Measurements from ENCODE around the gene ENDOU. TPM values are rescaled to one million over a fixed set of nuclear protein-coding genes. Genes with fewer than 3 reads are reported as not detected.

Gene ENDOU
- total RNA-seq, 1 experiment from 2014 or later, result not detected

DNA sequence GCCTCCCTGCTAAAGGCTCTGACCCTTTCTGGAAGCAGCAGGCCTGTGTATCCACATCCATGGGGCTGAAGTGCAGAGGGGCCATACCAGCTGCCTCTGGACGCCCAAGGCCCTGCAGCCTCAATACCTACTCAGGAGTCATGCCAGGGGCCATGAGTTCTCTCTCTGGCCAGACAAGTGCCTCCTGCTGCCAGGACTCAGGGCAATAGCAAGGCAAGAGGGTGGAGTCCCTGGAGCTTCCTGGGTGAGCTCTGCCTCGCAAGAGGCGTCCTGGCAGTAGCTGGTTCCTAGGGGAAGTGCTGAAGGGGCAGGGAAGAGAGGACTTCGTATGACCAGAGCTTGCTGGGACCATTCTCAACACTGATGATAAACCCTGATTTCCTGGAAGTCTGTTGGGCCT is 10.9 kb upstream of the ENDOU start:
- Mint-ChIP-seq H3K27ac (no peak overlapping the region), H3K4me1 (peaks cover 26% of the 10 kb centered on the region), H3K36me3 (no peaks in the 10 kb centered on the region), H3K9me3 (no peaks in the 10 kb centered on the region), H3K27me3 (ENCODE audit: low read depth) (peaks cover 7% of the 10 kb centered on the region; the same call in 1 of the 2 replicates), H3K4me3 (no peak overlapping the region)
- no peak for ATAC-seq
- no peak for DNase-seq (ENCODE audit: low spot score)
- ChIA-PET CTCF (interaction anchor here (1.0 to 15.4 kb wide), 6 partner anchors 21 to 106 kb away, joined by 3 to 735 read pairs (median 15); partner anchors contain the start of genes RAPGEF3 and SLC48A1), POLR2A (no interaction called here)
- no peak for TF ChIP-seq SMAD4 (CRISPR knock-in tag; IDR thresholded peaks at IDR 0.05)
- no peak for TF ChIP-seq CBFB (CRISPR knock-in tag; IDR thresholded peaks at IDR 0.05; ENCODE audit: low read depth)
- TF ChIP-seq, protein P1, sequence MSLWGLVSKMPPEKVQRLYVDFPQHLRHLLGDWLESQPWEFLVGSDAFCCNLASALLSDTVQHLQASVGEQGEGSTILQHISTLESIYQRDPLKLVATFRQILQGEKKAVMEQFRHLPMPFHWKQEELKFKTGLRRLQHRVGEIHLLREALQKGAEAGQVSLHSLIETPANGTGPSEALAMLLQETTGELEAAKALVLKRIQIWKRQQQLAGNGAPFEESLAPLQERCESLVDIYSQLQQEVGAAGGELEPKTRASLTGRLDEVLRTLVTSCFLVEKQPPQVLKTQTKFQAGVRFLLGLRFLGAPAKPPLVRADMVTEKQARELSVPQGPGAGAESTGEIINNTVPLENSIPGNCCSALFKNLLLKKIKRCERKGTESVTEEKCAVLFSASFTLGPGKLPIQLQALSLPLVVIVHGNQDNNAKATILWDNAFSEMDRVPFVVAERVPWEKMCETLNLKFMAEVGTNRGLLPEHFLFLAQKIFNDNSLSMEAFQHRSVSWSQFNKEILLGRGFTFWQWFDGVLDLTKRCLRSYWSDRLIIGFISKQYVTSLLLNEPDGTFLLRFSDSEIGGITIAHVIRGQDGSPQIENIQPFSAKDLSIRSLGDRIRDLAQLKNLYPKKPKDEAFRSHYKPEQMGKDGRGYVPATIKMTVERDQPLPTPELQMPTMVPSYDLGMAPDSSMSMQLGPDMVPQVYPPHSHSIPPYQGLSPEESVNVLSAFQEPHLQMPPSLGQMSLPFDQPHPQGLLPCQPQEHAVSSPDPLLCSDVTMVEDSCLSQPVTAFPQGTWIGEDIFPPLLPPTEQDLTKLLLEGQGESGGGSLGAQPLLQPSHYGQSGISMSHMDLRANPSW (CRISPR knock-in tag; conservative IDR thresholded peaks at IDR 0.05; ENCODE audit: low read depth), result no peak
- no peak for TF ChIP-seq NFE2L1 (CRISPR knock-in tag; IDR thresholded peaks at IDR 0.05)
- no peak for TF ChIP-seq FOXJ3 (CRISPR knock-in tag; IDR thresholded peaks at IDR 0.05; ENCODE audit: borderline replicate concordance)
- no peak for TF ChIP-seq SMAD3 (CRISPR knock-in tag; IDR thresholded peaks at IDR 0.05; ENCODE audit: borderline replicate concordance)
- TF ChIP-seq SOX15 (CRISPR knock-in tag; IDR thresholded peaks at IDR 0.05), result no peak
- TF ChIP-seq, protein P2, sequence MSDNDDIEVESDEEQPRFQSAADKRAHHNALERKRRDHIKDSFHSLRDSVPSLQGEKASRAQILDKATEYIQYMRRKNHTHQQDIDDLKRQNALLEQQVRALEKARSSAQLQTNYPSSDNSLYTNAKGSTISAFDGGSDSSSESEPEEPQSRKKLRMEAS (CRISPR knock-in tag; IDR thresholded peaks at IDR 0.05), result no peak
- TF ChIP-seq IRF2 (CRISPR knock-in tag; IDR thresholded peaks at IDR 0.05; ENCODE audit: borderline replicate concordance, low read depth), result no peak
- TF ChIP-seq ATF1 (CRISPR knock-in tag; IDR thresholded peaks at IDR 0.05), result no peak
- TF ChIP-seq, protein P3, sequence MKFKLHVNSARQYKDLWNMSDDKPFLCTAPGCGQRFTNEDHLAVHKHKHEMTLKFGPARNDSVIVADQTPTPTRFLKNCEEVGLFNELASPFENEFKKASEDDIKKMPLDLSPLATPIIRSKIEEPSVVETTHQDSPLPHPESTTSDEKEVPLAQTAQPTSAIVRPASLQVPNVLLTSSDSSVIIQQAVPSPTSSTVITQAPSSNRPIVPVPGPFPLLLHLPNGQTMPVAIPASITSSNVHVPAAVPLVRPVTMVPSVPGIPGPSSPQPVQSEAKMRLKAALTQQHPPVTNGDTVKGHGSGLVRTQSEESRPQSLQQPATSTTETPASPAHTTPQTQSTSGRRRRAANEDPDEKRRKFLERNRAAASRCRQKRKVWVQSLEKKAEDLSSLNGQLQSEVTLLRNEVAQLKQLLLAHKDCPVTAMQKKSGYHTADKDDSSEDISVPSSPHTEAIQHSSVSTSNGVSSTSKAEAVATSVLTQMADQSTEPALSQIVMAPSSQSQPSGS (CRISPR knock-in tag; IDR thresholded peaks at IDR 0.05; ENCODE audit: borderline replicate concordance, low read depth), result no peak

DNA sequence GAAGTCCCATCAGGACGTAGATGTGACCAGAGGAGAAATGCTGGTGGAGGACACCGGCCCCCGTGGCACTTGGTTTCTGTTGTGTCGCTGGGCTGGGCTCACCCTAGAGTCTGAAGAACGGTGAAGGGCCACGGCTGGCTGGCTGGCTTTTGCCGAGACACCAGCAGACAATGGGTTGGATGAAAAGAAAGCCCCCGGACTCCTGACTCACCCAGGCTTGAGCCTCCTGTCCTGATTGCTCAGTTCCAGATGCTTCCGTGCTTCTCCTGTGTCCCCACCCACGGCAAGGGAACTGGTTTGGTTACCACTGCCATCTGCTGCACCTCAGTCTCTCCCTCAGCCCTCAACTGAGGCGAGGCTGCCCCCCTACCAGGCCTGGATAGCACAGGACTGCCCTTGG is 10.4 kb upstream of the ENDOU start:
- H3K36me3 Mint-ChIP-seq, result no peaks in the 10 kb centered on the region
- H3K4me1 Mint-ChIP-seq, result peaks cover 26% of the 10 kb centered on the region
- H3K27ac Mint-ChIP-seq, result no peak overlapping the region
- H3K27me3 Mint-ChIP-seq (ENCODE audit: low read depth), result peaks cover 7% of the 10 kb centered on the region; the same call in 1 of the 2 replicates
- no peak overlapping the region for H3K4me3 Mint-ChIP-seq
- H3K9me3 Mint-ChIP-seq, result no peaks in the 10 kb centered on the region
- ChIA-PET CTCF (interaction anchor here (1.7 to 15.4 kb wide), 6 partner anchors 8 to 103 kb away, joined by 13 to 735 read pairs (median 42); partner anchors contain the start of genes RAPGEF3 and SLC48A1), POLR2A (no interaction called here)
- ATAC-seq (no peak), DNase-seq (ENCODE audit: low spot score) (no peak)
- TF ChIP-seq NR2C2 (CRISPR knock-in tag; IDR thresholded peaks at IDR 0.05) (no peak), IRF2 (CRISPR knock-in tag; IDR thresholded peaks at IDR 0.05; ENCODE audit: borderline replicate concordance, low read depth) (no peak), NFYB (CRISPR knock-in tag; conservative IDR thresholded peaks at IDR 0.05; ENCODE audit: low read depth) (no peak), PRRX2 (CRISPR knock-in tag; IDR thresholded peaks at IDR 0.05) (no peak), ZNF232 (CRISPR knock-in tag; IDR thresholded peaks at IDR 0.05) (no peak)
- TF ChIP-seq, protein P4, sequence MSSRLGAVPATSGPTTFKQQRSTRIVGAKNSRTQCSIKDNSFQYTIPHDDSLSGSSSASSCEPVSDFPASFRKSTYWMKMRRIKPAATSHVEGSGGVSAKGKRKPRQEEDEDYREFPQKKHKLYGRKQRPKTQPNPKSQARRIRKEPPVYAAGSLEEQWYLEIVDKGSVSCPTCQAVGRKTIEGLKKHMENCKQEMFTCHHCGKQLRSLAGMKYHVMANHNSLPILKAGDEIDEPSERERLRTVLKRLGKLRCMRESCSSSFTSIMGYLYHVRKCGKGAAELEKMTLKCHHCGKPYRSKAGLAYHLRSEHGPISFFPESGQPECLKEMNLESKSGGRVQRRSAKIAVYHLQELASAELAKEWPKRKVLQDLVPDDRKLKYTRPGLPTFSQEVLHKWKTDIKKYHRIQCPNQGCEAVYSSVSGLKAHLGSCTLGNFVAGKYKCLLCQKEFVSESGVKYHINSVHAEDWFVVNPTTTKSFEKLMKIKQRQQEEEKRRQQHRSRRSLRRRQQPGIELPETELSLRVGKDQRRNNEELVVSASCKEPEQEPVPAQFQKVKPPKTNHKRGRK (CRISPR knock-in tag; IDR thresholded peaks at IDR 0.05; ENCODE audit: borderline replicate concordance), result no peak
- TF ChIP-seq, protein P5, sequence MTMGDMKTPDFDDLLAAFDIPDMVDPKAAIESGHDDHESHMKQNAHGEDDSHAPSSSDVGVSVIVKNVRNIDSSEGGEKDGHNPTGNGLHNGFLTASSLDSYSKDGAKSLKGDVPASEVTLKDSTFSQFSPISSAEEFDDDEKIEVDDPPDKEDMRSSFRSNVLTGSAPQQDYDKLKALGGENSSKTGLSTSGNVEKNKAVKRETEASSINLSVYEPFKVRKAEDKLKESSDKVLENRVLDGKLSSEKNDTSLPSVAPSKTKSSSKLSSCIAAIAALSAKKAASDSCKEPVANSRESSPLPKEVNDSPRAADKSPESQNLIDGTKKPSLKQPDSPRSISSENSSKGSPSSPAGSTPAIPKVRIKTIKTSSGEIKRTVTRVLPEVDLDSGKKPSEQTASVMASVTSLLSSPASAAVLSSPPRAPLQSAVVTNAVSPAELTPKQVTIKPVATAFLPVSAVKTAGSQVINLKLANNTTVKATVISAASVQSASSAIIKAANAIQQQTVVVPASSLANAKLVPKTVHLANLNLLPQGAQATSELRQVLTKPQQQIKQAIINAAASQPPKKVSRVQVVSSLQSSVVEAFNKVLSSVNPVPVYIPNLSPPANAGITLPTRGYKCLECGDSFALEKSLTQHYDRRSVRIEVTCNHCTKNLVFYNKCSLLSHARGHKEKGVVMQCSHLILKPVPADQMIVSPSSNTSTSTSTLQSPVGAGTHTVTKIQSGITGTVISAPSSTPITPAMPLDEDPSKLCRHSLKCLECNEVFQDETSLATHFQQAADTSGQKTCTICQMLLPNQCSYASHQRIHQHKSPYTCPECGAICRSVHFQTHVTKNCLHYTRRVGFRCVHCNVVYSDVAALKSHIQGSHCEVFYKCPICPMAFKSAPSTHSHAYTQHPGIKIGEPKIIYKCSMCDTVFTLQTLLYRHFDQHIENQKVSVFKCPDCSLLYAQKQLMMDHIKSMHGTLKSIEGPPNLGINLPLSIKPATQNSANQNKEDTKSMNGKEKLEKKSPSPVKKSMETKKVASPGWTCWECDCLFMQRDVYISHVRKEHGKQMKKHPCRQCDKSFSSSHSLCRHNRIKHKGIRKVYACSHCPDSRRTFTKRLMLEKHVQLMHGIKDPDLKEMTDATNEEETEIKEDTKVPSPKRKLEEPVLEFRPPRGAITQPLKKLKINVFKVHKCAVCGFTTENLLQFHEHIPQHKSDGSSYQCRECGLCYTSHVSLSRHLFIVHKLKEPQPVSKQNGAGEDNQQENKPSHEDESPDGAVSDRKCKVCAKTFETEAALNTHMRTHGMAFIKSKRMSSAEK (CRISPR knock-in tag; IDR thresholded peaks at IDR 0.05; ENCODE audit: borderline replicate concordance), result no peak
- TF ChIP-seq, protein P6, sequence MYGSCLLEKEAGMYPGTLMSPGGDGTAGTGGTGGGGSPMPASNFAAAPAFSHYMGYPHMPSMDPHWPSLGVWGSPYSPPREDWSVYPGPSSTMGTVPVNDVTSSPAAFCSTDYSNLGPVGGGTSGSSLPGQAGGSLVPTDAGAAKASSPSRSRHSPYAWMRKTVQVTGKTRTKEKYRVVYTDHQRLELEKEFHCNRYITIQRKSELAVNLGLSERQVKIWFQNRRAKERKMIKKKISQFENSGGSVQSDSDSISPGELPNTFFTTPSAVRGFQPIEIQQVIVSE (CRISPR knock-in tag; IDR thresholded peaks at IDR 0.05; ENCODE audit: borderline replicate concordance), result no peak
- TF ChIP-seq, protein P2 (CRISPR knock-in tag; IDR thresholded peaks at IDR 0.05), result no peak
- TF ChIP-seq, protein P7, sequence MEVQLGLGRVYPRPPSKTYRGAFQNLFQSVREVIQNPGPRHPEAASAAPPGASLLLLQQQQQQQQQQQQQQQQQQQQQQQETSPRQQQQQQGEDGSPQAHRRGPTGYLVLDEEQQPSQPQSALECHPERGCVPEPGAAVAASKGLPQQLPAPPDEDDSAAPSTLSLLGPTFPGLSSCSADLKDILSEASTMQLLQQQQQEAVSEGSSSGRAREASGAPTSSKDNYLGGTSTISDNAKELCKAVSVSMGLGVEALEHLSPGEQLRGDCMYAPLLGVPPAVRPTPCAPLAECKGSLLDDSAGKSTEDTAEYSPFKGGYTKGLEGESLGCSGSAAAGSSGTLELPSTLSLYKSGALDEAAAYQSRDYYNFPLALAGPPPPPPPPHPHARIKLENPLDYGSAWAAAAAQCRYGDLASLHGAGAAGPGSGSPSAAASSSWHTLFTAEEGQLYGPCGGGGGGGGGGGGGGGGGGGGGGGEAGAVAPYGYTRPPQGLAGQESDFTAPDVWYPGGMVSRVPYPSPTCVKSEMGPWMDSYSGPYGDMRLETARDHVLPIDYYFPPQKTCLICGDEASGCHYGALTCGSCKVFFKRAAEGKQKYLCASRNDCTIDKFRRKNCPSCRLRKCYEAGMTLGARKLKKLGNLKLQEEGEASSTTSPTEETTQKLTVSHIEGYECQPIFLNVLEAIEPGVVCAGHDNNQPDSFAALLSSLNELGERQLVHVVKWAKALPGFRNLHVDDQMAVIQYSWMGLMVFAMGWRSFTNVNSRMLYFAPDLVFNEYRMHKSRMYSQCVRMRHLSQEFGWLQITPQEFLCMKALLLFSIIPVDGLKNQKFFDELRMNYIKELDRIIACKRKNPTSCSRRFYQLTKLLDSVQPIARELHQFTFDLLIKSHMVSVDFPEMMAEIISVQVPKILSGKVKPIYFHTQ (CRISPR knock-in tag; IDR thresholded peaks at IDR 0.05), result no peak
